Glutamatergic neuron (in vitro differentiated cells): ENCODE measurements around the gene RLF. TPM values are rescaled to one million over a fixed set of nuclear protein-coding genes. Genes with fewer than 3 reads are reported as not detected.

Experiments
- DNase-seq: peaks from one replicate; pipeline ENCODE4 v3.0.0; 2022
- H3K27ac Mint-ChIP-seq: one replicate; pipeline ENCODE4 v1.8.0; 2020; ENCODE audit warnings: mild to moderate bottlenecking, mixed read lengths, inconsistent platforms; ENCODE audit not compliant: unreplicated experiment
- H3K27me3 Mint-ChIP-seq: one replicate; pipeline ENCODE4 v1.8.0; 2020; ENCODE audit warnings: mild to moderate bottlenecking, moderate library complexity, mixed read lengths, inconsistent platforms; ENCODE audit not compliant: unreplicated experiment
- H3K36me3 Mint-ChIP-seq: one replicate; pipeline ENCODE4 v1.8.0; 2020; ENCODE audit warnings: mild to moderate bottlenecking, mixed read lengths, inconsistent platforms; ENCODE audit not compliant: unreplicated experiment
- H3K4me1 Mint-ChIP-seq: one replicate; pipeline ENCODE4 v1.8.0; 2020; ENCODE audit warnings: mild to moderate bottlenecking, low read depth, mixed read lengths, inconsistent platforms; ENCODE audit not compliant: unreplicated experiment
- H3K4me3 Mint-ChIP-seq: one replicate; pipeline ENCODE4 v1.8.0; 2020; ENCODE audit warnings: mild to moderate bottlenecking, mixed read lengths, inconsistent platforms; ENCODE audit not compliant: unreplicated experiment
- H3K9me3 Mint-ChIP-seq: one replicate; pipeline ENCODE4 v1.8.0; 2020; ENCODE audit warnings: mild to moderate bottlenecking, moderate library complexity, mixed read lengths, inconsistent platforms; ENCODE audit not compliant: unreplicated experiment
- total RNA-seq: library from RNA; stranded (reverse); fragmentation: NEBNext Ultra II Directional; extraction: Animal tissue kit (Norgen Biotek cat#: 25700); gene quantifications from one replicate; pipeline ENCODE4 v1.2.1, GENCODE V29; 2021; ENCODE audit not compliant: unreplicated experiment
- TF ChIP-seq, protein P1 (sequence below): fragments of 200-600 bp; sonication (generic); IDR thresholded peaks from one replicate; pipeline ENCODE4 v1.5.0; 2021; ENCODE audit not compliant: partially characterized antibody, unreplicated experiment

The RLF gene
- total RNA-seq, 1 donor from 2014 or later: 15.0 TPM

- TF ChIP-seq, protein P1, sequence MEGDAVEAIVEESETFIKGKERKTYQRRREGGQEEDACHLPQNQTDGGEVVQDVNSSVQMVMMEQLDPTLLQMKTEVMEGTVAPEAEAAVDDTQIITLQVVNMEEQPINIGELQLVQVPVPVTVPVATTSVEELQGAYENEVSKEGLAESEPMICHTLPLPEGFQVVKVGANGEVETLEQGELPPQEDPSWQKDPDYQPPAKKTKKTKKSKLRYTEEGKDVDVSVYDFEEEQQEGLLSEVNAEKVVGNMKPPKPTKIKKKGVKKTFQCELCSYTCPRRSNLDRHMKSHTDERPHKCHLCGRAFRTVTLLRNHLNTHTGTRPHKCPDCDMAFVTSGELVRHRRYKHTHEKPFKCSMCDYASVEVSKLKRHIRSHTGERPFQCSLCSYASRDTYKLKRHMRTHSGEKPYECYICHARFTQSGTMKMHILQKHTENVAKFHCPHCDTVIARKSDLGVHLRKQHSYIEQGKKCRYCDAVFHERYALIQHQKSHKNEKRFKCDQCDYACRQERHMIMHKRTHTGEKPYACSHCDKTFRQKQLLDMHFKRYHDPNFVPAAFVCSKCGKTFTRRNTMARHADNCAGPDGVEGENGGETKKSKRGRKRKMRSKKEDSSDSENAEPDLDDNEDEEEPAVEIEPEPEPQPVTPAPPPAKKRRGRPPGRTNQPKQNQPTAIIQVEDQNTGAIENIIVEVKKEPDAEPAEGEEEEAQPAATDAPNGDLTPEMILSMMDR: no peak
- H3K27ac Mint-ChIP-seq: no peak overlapping the region
- H3K4me1 Mint-ChIP-seq: no peaks in the 10 kb centered on the region
- H3K36me3 Mint-ChIP-seq: no peaks in the 10 kb centered on the region
- no peak overlapping the region for H3K4me3 Mint-ChIP-seq
- DNase-seq: no peak
- no peaks in the 10 kb centered on the region for H3K9me3 Mint-ChIP-seq
- no peaks in the 10 kb centered on the region for H3K27me3 Mint-ChIP-seq
These were observed 112.5 kb downstream of the RLF start for GRCh38 chr1:40273547-40274166.

DNA sequence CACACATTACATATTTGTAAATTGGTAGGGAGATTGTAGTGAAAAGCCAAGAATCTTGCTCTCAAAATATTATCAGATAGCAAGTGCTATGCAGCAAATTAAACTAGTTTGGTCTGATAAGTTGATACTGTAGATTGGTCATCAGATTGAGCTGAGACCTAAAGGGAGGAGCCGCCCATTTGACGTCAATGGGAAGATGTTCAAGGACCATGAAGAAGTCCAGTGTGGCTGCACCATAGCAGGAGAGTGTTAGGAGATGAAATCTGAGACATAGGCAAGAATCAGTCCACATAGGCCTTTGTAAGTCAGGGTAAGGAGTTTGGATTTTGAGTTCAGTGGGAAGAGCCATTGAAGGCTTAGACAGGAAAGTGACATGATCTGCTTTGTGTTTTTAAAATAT is 113.1 kb downstream of the RLF start:
- Mint-ChIP-seq H3K27ac (no peak overlapping the region), H3K4me3 (no peak overlapping the region), H3K9me3 (no peaks in the 10 kb centered on the region), H3K27me3 (no peaks in the 10 kb centered on the region), H3K4me1 (no peaks in the 10 kb centered on the region), H3K36me3 (no peaks in the 10 kb centered on the region)
- DNase-seq: no peak
- TF ChIP-seq, protein P1: no peak

DNA sequence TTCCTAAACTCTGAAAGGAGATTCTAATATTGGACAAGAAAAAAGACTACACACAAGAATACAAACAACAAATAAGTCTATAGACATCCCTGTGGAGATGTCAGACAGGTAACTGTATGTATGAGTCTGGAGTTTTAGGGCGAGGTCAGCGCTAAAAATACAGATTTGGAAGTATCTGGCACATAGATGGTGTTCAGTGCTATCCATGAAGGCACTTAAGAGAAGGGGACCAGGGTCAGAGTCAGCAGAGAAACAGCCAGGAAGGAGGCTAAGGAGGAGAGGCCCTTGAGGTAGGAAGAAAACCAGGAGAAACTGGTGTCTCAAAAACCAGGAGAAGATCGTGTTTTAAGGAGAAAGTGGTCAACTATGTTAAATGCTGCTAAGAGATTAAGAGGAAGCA is 114.9 kb downstream of the RLF start:
- TF ChIP-seq, protein P1: no peak
- Mint-ChIP-seq H3K9me3 (no peaks in the 10 kb centered on the region), H3K27me3 (no peaks in the 10 kb centered on the region), H3K4me3 (no peak overlapping the region), H3K36me3 (no peaks in the 10 kb centered on the region), H3K27ac (no peak overlapping the region), H3K4me1 (no peaks in the 10 kb centered on the region)
- no peak for DNase-seq

DNA sequence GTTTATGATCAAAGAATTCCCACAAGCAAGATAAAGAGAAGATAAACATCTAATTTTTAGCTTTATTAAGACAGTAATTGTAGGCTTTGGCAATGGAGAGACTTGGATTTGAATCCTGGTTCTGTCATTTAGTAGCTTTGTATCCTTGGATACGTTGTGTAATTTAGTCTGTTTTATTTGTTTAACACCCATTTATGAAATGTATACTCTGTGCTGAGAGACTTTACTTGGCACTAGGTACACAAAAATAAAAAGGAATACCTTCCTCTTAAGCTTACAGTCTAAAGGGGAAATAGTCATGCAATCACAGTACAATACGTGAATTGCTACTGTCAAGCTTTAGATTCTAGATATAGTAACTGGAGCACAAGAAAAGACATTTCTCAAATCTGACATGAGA is 120.7 kb downstream of the RLF start:
- no peaks in the 10 kb centered on the region for H3K9me3 Mint-ChIP-seq
- no peaks in the 10 kb centered on the region for H3K4me1 Mint-ChIP-seq
- H3K4me3 Mint-ChIP-seq: no peak overlapping the region
- no peaks in the 10 kb centered on the region for H3K36me3 Mint-ChIP-seq
- DNase-seq: no peak
- H3K27me3 Mint-ChIP-seq: no peaks in the 10 kb centered on the region
- no peak overlapping the region for H3K27ac Mint-ChIP-seq
- TF ChIP-seq, protein P1: no peak

Other genes starting within 250 kb of the RLF start
- 5.6 TPM for gene MFSD2A, start 206.2 kb upstream of the RLF start, total RNA-seq
- 293 TPM for gene CAP1, start 120.7 kb upstream of the RLF start, total RNA-seq
- 32.5 TPM for gene PPT1, start 64.1 kb upstream of the RLF start, total RNA-seq
- gene TMCO2, start 86.5 kb downstream of the RLF start, total RNA-seq: not detected
- 32.8 TPM for gene ZMPSTE24, start 96.8 kb downstream of the RLF start, total RNA-seq
- gene COL9A2, start 155.9 kb downstream of the RLF start, total RNA-seq: 3.3 TPM
- gene SMAP2, start 212.3 kb downstream of the RLF start, total RNA-seq: 25.2 TPM